NCI-H345 treated with DMSO at 0.1 percent for 48 hours (cell line): ENCODE data around the gene VPS36.
"Not testable (repeated sequence)": the region's sequence is repeated elsewhere in the genome, so short reads cannot be mapped to it uniquely, and the experiment has no call there.

Source experiments
- DNase-seq: peaks from one replicate; lab custom pipeline; 2025; ENCODE audit not compliant: unreplicated experiment; lab: John Stamatoyannopoulos, UW

The VPS36 gene

DNA sequence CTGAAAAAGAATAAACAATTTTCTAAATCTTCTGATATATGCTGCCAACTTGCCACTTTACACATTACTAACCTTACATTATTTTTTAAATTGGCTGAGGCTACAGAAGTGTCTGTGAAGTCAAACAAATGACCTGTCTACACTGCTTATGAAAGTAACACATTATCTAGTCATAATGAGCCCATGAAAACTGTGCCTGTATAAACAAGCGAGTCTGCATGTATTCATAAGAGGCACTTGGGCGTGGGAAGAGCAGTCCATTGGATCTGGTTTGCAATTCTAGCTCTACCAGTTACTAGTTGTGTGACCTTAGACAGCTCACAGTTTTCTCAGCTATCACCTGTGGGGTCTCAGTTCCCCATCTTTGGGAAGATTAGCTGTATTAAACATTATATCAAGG is 3.1 kb downstream of the VPS36 start:
- no peak for DNase-seq

DNA sequence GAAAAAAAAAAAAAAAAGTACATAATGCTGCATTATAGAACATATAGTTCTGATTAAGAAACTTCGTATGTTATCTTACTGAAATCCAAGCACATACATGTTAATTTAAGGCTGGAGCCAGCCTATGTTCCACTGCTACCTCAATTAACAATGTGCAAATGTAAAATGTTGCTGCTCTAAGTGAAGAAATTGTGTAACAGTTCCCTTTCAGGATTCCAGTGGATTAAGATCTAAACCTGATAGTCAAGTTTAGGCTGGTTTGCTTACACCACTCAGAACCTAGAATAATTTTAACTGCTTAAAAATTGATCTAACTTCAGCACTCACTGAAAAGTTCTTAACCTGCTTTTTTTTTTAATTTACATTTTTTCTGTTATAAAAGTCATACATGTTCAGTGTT is 4.2 kb downstream of the VPS36 start:
- no peak for DNase-seq

DNA sequence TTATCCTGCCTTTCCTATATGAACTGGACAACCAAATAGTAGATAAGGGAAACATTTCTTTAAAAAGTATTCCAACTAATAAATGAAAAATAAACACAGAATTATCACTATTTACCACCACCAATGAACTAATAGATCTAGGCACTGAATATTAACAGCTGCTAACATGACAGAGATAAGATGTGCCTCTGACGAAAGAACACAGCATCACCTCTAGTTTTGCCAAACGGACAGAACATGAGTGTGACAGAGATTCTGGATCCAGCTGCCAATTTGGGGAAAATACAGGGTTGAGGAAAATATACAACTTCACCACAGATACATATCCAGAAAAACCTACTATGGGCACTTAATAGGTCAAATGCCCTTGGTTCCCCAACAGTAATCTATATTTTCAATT is 18.0 kb downstream of the VPS36 start:
- DNase-seq, result no peak

GRCh38 chr13:52428295-52428694 is 22.1 kb downstream of the VPS36 start:
- no peak for DNase-seq

- DNase-seq, result no peak
These were observed 29.2 kb downstream of the VPS36 start for GRCh38 chr13:52421216-52421615.

GRCh38 chr13:52419080-52419479 is 31.4 kb downstream of the VPS36 start:
- DNase-seq, result no peak

DNA sequence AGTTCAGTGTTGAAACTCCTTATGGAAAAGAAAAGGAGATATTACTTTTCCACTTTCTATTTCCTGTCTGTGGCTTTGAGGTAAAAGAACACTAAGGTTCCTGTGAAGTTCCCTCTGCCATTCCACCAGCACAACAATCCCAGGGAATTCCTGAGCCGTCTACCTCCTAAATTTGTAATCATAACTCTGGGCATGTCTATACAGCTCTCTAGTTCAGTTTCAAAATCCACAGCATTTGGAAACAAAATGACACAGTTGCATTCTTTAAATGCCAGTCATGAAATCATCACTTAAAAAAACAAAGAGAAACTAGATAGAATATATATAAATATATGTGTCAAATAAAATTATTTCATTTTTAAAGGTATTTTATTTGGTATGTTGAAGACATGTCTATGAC is 35.5 kb downstream of the VPS36 start:
- DNase-seq, result no peak

DNA sequence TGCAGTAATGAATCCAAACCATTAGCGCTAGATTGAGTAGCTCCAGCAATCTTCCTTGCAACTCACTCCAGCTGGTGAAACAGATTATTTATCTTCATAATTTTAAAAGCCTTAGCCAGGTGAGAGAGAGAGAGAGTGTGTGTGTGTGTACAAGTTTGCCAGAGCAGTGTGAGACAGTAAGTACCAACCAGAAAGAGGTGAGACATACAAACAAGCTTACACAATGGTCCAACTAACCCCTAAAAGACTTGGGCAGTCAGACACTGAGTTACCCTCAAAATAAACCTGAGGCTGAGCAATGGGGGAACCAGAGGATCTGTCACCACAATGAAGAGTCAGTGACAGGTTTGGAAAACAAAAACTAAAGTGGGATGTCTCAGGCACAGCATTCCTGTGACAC is 36.4 kb downstream of the VPS36 start:
- no peak for DNase-seq

DNA sequence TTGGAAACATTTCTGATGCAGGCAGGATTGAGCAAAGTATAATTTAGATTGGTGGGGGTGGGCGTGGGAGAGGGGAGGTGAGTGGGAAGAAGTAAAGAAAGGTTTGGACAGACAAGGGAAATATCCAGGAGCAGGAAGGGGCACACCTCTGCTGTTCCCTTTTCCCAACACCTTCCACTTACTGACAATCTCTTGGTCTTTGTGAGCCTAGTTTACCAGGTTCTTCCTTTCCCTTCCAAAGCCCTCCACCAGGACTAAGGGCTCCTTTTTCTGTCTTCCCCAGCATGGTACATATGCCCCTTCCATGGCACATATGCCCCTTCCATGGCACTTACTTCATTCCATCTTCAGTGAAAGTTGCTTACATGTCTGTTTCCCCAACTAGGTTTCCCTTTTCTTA is 38.3 kb downstream of the VPS36 start:
- DNase-seq, result no peak

GRCh38 chr13:52411629-52412028 is 38.8 kb downstream of the VPS36 start:
- no peak for DNase-seq

GRCh38 chr13:52408071-52408658 is 42.3 kb downstream of the VPS36 start:
- DNase-seq, result not testable (repeated sequence)

- DNase-seq, result not testable (repeated sequence)
These were observed 43.0 kb downstream of the VPS36 start for GRCh38 chr13:52407436-52407835.

DNA sequence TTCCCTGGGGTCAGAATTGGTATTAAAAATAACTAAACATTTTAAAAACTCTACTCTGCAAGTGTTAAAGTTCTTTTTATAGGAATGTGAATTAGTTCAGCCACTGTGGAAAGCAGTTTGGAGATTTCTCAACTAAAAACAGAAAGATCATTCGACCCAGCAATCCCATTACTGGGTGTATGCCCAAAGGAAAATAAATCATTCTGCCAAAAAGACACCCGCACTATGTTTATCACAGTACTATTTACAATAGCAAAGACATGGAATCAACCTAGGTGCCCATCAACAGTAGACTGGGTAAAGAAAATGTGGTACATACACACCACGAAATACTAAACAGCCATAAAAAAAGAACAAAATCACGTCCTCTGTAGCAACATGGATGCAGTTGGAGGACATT is 43.8 kb downstream of the VPS36 start:
- DNase-seq, result no peak

GRCh38 chr13:52405767-52406494 is 44.5 kb downstream of the VPS36 start, which contains the start of gene THSD1:
Gene THSD1 (minus strand): TSS chr13:52406172. CDS start chr13:52402600, 3,572 bp downstream.
- DNase-seq, result no peak

DNA sequence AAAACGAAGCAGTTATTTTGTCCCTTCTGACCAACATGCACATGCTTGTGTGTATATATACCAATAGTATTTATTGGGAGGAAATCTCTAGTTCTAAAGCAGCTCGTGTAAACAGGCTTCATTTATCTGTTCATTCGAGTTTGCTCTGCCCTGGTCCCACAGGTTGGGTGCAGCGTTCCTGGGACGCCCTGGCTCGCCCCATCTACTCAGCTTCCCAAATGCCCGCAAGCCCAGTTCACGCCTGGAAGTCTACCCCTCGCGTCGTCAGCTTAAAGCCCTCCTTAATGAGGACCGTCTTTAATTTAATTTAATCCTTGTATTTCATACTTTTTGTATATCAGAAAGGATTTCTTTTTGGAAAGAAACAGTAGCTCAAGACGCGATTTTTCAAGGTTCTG is 45.1 kb downstream of the VPS36 start:
- no peak for DNase-seq

DNA sequence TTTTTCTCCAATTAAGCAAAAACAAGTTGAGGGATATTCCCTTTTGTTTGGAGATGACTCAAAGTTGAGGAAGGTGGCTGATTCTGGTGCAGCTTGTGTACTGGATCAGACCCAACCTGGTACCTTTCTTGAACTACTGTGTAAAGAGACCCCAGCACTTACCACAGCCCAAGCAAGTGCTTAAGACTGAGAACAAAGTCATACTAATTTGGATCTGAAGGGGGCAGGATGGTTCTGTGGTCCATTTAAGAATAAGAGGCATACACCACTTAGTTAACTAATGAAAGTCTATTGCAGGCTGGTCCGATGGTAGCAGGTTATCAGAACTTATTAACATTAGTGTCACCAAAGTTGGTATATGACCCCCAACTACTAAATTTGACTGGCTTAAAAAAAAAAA is 50.7 kb downstream of the VPS36 start:
- no peak for DNase-seq

DNA sequence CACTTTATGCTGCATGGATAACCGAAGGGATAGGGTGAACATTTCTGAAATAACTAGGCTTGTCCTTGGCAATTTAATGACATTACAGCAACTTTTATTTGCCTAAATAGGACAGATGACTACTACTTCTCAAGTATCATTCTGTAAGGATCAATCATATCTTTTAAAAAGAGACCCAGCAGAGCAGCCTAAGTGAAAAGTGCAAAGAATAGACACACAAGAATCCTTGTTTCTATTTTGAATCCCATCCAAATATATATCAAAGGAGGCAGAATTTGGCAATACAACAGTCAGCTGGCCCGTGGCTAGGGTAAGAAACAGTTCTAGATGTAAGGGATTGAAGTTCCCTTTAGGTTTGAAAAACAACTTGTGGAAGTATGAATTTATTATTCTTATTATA is 51.4 kb downstream of the VPS36 start:
- no peak for DNase-seq

GRCh38 chr13:52395704-52396103 is 54.7 kb downstream of the VPS36 start:
- DNase-seq, result no peak

DNA sequence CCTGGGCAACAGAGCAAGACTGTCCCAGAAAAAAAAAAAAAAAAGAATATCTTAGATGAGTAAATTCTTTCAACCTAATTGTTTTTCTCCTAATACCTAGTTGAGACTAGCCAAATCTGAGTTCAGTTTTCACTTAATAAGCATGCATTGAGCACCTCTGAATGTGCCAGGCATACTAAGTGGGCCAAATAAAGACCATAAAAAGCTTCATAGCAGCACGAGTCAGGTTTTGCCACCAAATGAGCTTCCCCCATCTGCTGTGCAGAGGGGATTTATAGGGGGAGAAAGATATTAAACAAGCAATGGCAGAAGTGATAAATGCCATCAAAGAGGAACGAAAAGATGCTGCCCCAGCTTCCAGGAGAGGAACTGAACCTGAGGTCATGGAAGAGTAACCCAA is 55.8 kb downstream of the VPS36 start:
- no peak for DNase-seq

DNA sequence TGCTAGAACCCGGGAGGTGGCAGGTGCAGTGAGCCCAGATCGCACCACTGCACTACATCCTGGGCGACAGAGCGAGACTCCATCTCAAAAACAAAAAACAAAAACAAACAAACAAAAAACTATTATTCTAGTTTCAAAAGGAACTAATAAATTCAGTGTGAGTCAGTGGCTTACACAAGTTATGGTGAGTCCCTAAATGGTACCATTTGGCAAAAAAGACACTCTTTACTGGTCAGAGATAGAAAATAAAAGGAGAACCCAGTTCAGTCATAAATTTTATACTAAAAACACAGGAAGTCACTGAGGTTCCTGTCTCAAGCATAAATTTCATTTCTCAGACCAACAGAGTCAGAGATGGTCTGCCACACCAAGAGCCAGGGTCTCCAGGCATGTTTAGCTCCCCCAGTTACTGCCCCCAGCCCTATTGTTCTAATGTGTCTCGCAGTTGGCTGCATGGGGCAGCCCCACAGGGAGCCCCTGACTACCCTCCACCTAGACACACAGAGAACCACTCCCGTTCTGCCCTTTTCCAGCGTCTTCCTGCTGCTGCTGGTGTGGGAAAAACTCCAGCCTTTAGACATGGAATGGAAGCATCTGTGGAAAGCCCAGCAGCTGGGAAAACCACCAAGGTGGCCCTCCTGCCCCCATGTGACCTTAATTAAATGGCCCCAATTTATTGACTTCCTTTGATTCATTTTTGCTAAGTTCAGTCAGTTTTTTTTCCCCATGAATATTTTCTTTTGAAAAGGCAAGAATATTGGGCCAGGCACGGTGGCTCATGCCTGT is 56.7 kb downstream of the VPS36 start:
- no peak for DNase-seq

GRCh38 chr13:52387721-52388120 is 62.7 kb downstream of the VPS36 start:
- DNase-seq, result no peak

DNA sequence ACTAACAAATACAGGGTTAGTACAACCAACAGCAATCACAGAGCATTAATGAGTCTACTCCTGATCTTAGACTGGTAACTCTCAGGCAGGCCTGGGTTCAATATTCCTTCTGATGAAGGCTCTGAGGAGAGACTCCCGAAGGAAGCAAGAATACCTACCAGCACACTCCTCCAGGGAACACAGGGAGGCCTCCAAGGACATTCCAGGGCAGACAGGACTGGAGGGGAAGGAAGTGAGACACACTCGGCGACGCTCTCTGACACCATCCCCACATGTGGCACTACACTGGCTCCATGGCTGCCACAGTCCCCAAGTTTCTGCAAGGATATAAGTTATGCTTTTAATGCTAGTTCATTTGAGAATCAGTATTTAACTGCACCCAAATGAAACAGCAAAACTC is 64.6 kb downstream of the VPS36 start:
- no peak for DNase-seq
